SU-DHL-6 (cell line): Measurements from ENCODE around the gene ART1.

Experiments
- H2AFZ ChIP-seq: fragments of 200-600 bp; sonication (generic); 2 replicates; pipeline ENCODE4 v1.6.1; 2014; ENCODE audit warnings: low read depth, mild to moderate bottlenecking, moderate library complexity, mixed read lengths, antibody characterized with exemption, low read length; ENCODE audit not compliant: severe bottlenecking
- H3F3A ChIP-seq: fragments of 200-600 bp; shearing (Covaris generic); 2 replicates; pipeline ENCODE4 v1.6.0; 2016; ENCODE audit warnings: antibody characterized with exemption, mild to moderate bottlenecking; ENCODE audit not compliant: insufficient read depth
- H3K27ac ChIP-seq: fragments of 200-600 bp; sonication (generic); 2 replicates; pipeline ENCODE4 v1.5.1; 2016; ENCODE audit warnings: low read depth, mild to moderate bottlenecking, low read length, moderate library complexity, mixed read lengths
- H3K27me3 ChIP-seq: fragments of 200-600 bp; sonication (generic), shearing (Covaris generic); 2 replicates; pipeline ENCODE4 v1.6.0; 2014; ENCODE audit warnings: mild to moderate bottlenecking, low read length
- H3K36me3 ChIP-seq: fragments of 200-600 bp; sonication (generic); 2 replicates; pipeline ENCODE4 v1.6.1; 2014; ENCODE audit warnings: mild to moderate bottlenecking, low read length, mixed read lengths
- H3K4me2 ChIP-seq: fragments of 300-600, 200-600 bp; shearing (Covaris generic), sonication (generic); 2 replicates; pipeline ENCODE4 v1.6.0; 2014; ENCODE audit warnings: low read length, low read depth, mild to moderate bottlenecking; ENCODE audit not compliant: poor library complexity, severe bottlenecking
- H3K4me3 ChIP-seq: fragments of 200-600 bp; sonication (generic); 2 replicates; pipeline ENCODE4 v1.5.1; 2014; ENCODE audit warnings: antibody characterized with exemption, low read length, mild to moderate bottlenecking, mixed read lengths; ENCODE audit not compliant: insufficient read depth, poor library complexity, severe bottlenecking
- H3K79me2 ChIP-seq: fragments of 200-600 bp; sonication (generic); 2 replicates; pipeline ENCODE4 v1.6.1; 2014; ENCODE audit warnings: mild to moderate bottlenecking, low read length, moderate library complexity; ENCODE audit not compliant: insufficient read depth
- H3K9ac ChIP-seq: fragments of 200-600 bp; sonication (generic); 2 replicates; pipeline ENCODE4 v1.7.0; 2014; ENCODE audit warnings: mild to moderate bottlenecking, low read length
- H3K9me2 ChIP-seq: fragments of 200-600 bp; sonication (generic); replicated peaks from 2 replicates; pipeline ENCODE4 v1.6.1; 2014; ENCODE audit warnings: low read length; ENCODE audit not compliant: insufficient read depth
- H3K9me3 ChIP-seq: fragments of 200-600 bp; sonication (generic); 2 replicates; pipeline ENCODE4 v1.6.1; 2014; ENCODE audit warnings: low read length, mixed read lengths; ENCODE audit not compliant: insufficient read depth
- H4K20me1 ChIP-seq: fragments of 200-600 bp; sonication (generic); 2 replicates; pipeline ENCODE4 v1.6.1; 2014; ENCODE audit warnings: low read depth, mild to moderate bottlenecking, antibody characterized with exemption, low read length, moderate library complexity, mixed read lengths
- CTCF ChIP-seq: fragments of 200-600 bp; sonication (generic); IDR thresholded peaks from one replicate; pipeline ENCODE4 v1.5.1; 2017; ENCODE audit warnings: antibody characterized with exemption, mild to moderate bottlenecking, low read length, moderate library complexity; ENCODE audit not compliant: insufficient read depth, poor library complexity, severe bottlenecking
- EZH2phosphoT487 ChIP-seq: fragments of 200-600 bp; sonication (generic), shearing (Covaris generic); conservative IDR thresholded peaks from 2 replicates; pipeline ENCODE4 v1.6.1; 2018; ENCODE audit warnings: mild to moderate bottlenecking, antibody characterized with exemption, low read length, moderate library complexity, mixed read lengths

Gene ART1

GRCh38 chr11:3631331-3631730 lies 13.6 kb upstream of the ART1 start:
- TF ChIP-seq CTCF: no peak
- TF ChIP-seq EZH2phosphoT487: no peak
- H3K27ac ChIP-seq: no peak overlapping the region

GRCh38 chr11:3632070-3632660 lies 12.8 kb upstream of the ART1 start:
- Histone ChIP-seq H3K4me2 (no peak overlapping the region), H3K27me3 (no peaks in the 10 kb centered on the region), H3K9ac (no peak overlapping the region), H3F3A (no peaks in the 10 kb centered on the region), H3K36me3 (no peaks in the 10 kb centered on the region), H3K27ac (no peak overlapping the region), H4K20me1 (no peaks in the 10 kb centered on the region), H3K9me3 (no peaks in the 10 kb centered on the region), H3K4me3 (no peak overlapping the region), H3K9me2 (no peaks in the 10 kb centered on the region), H3K79me2 (no peaks in the 10 kb centered on the region), H2AFZ (no peak overlapping the region)
- TF ChIP-seq CTCF: no peak
- no peak for TF ChIP-seq EZH2phosphoT487

More at GRCh38 chr11:3631331-3631730, 13.6 kb upstream of the ART1 start:
- Histone ChIP-seq H4K20me1 (no peaks in the 10 kb centered on the region), H3K9me2 (no peaks in the 10 kb centered on the region), H3K9me3 (no peaks in the 10 kb centered on the region), H3F3A (no peaks in the 10 kb centered on the region), H3K9ac (no peak overlapping the region), H2AFZ (no peak overlapping the region), H3K79me2 (no peaks in the 10 kb centered on the region), H3K36me3 (no peaks in the 10 kb centered on the region), H3K4me2 (no peak overlapping the region), H3K27me3 (no peaks in the 10 kb centered on the region), H3K4me3 (no peak overlapping the region)

GRCh38 chr11:3635641-3636375 lies 9.1 kb upstream of the ART1 start:
- H3K9me2 ChIP-seq: no peaks in the 10 kb centered on the region
- no peak overlapping the region for H3K27ac ChIP-seq
- H3K9me3 ChIP-seq: no peaks in the 10 kb centered on the region
- no peak overlapping the region for H3K4me2 ChIP-seq
- no peaks in the 10 kb centered on the region for H3F3A ChIP-seq
- no peak overlapping the region for H3K4me3 ChIP-seq
- no peak overlapping the region for H2AFZ ChIP-seq
- TF ChIP-seq EZH2phosphoT487: no peak
- no peak for TF ChIP-seq CTCF
- H4K20me1 ChIP-seq: no peaks in the 10 kb centered on the region
- H3K79me2 ChIP-seq: no peaks in the 10 kb centered on the region
- H3K9ac ChIP-seq: no peak overlapping the region
- no peaks in the 10 kb centered on the region for H3K36me3 ChIP-seq
- H3K27me3 ChIP-seq: no peaks in the 10 kb centered on the region
